IPS-11a (cell line): Measurements from ENCODE around the gene TRABD2A.
"Not testable (repeated sequence)": the region's sequence is repeated elsewhere in the genome, so short reads cannot be mapped to it uniquely, and the experiment has no call there.

Source experiments
- H3K4me3 ChIP-seq: one replicate; pipeline ENCODE4 v1.5.1; 2013; ENCODE audit warnings: low read depth, low read length, control low read depth

Gene TRABD2A

GRCh38 chr2:84785950-84786349 lies 94.9 kb downstream of the TRABD2A start:
- H3K4me3 ChIP-seq: no peak overlapping the region

GRCh38 chr2:84782717-84783442 lies 98.0 kb downstream of the TRABD2A start:
- H3K4me3 ChIP-seq: no peak overlapping the region

DNA sequence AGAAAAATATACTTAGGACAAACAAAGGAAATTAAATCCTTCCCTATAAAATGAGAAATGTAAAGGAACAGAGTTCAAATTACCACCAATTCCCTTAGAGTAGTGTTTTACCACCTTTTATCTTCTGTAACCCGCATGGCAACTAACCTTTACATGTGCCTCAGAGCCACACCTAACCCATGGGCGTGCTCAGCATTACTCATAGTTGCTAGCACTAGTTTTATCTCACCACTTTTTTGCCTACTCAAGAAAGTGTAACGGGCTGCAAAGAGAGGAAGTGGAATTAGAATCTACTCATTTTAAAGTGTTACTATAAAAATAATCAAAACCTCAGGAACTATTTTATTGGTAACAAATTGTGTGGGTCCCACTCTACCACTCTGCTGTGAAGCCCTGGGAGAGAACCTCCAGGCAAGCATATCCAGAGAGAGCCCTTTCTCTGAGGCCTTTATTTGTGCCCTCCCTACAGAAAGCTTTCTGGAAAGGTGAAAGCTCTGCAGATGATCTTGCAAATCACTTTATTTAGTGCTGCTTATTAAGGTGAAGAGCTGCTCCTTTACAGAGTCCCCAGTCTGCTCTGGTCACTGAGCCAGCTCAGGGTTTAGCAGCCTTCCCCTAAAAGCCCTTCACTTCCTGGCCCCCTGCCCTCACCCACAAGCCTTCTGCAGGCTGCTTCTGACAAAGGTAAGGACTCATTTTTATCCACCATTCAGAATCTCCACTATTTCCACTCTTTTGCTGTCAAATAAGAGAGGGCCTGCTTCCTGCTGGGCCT lies 98.8 kb downstream of the TRABD2A start:
- no peak overlapping the region for H3K4me3 ChIP-seq

- no peak overlapping the region for H3K4me3 ChIP-seq
These were observed 101.1 kb downstream of the TRABD2A start for GRCh38 chr2:84779781-84780180.

DNA sequence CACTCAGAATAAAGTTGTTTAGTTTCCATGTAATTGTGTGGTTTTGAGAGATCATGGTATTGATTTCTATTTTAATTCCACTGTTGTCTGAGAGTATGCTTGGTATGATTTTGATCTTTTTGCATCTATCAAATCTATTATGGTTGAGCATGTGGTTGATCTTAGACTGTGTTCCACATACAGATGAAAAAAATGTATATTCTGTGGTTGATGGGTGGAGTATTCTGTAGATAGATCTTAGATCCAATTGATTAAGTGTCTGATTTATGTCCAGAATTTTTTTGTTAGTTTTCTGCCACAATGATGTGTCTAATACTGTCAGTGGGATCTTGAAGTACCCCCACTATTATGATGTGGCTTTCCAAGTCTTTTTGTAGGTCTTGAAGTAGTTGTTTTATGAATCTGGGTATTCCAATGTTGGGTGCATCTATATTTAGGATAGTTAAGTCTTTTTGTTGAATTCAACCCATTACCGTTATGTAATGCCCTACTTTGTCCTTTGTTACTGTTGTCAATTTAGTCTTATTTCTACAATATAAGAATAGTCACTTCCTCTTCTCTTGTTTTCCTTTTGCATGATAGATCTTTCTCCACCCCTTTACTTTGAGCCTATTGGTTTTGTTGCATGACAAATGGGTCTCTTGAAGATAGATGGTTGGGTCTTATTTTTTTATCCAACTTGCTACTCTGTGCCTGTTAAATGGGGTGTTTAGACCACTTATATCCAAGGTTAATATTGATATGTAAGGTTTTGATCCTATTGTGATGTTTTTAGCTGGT lies 101.8 kb downstream of the TRABD2A start:
- H3K4me3 ChIP-seq: no peak overlapping the region

- no peak overlapping the region for H3K4me3 ChIP-seq
These were observed 104.9 kb downstream of the TRABD2A start for GRCh38 chr2:84776011-84776410.

- H3K4me3 ChIP-seq: not testable (repeated sequence)
These were observed 107.3 kb downstream of the TRABD2A start for GRCh38 chr2:84773562-84773961.
